ENCODE results near the gene METTL22.

The METTL22 gene

GRCh38 chr16:8621572-8622314 is at the start of gene METTL22:
TSS of gene METTL22 (plus strand) at chr16:8621698. CDS start at chr16:8625666, 3,968 bp downstream.
- Mint-ChIP-seq H3K27ac (peak within 1 kb of the TSS; percentile 97 to 99), H3K9me3 (no peaks in the 10 kb centered on the region), H3K27me3 (peaks cover 18% of the 10 kb centered on the region), H3K4me1 (peaks cover 20% of the 10 kb centered on the region), H3K4me3 (peak within 1 kb of the TSS; percentile 98)
- ATAC-seq, result peak; percentile 95
- peak; percentile 91 to 92 for DNase-seq

GRCh38 chr16:8572063-8572918 is 49.2 kb upstream of the METTL22 start:
- H3K27ac Mint-ChIP-seq, result peak overlapping the region in 1 of 2 donors; percentile 94
- DNase-seq (no peak), ATAC-seq (no peak)
- no peaks in the 10 kb centered on the region for H3K9me3 Mint-ChIP-seq
- H3K4me3 Mint-ChIP-seq, result no peak overlapping the region
- peaks cover 55% of the 10 kb centered on the region for H3K27me3 Mint-ChIP-seq
- peaks cover 5% of the 10 kb centered on the region for H3K4me1 Mint-ChIP-seq

GRCh38 chr16:8572919-8573724 is 48.4 kb upstream of the METTL22 start:
- Mint-ChIP-seq H3K27ac (peak overlapping the region; percentile 94 to 98), H3K4me1 (peaks cover 5% of the 10 kb centered on the region), H3K27me3 (peaks cover 55% of the 10 kb centered on the region), H3K9me3 (no peaks in the 10 kb centered on the region), H3K4me3 (peak overlapping the region; percentile 21 to 35)
- DNase-seq (peak in 1 of 2 donors; percentile 20), ATAC-seq (peak; percentile 52)

- ATAC-seq (no peak), DNase-seq (no peak)
- H3K4me3 Mint-ChIP-seq, result no peak overlapping the region
- peaks cover 42% of the 10 kb centered on the region for H3K27me3 Mint-ChIP-seq
- no peaks in the 10 kb centered on the region for H3K9me3 Mint-ChIP-seq
- peaks cover 5% of the 10 kb centered on the region for H3K4me1 Mint-ChIP-seq
- no peak overlapping the region for H3K27ac Mint-ChIP-seq
Observed at GRCh38 chr16:8575399-8575798, 46.1 kb upstream of the METTL22 start.

- Mint-ChIP-seq H3K4me3 (no peak overlapping the region), H3K9me3 (no peaks in the 10 kb centered on the region), H3K27me3 (peaks cover 41% of the 10 kb centered on the region), H3K27ac (peak overlapping the region in 1 of 2 donors; percentile 5), H3K4me1 (peaks cover 5% of the 10 kb centered on the region)
- ATAC-seq, result no peak
- DNase-seq, result no peak
Observed at GRCh38 chr16:8576141-8577004, 45.1 kb upstream of the METTL22 start.

GRCh38 chr16:8577678-8578304 is 43.7 kb upstream of the METTL22 start:
- no peak overlapping the region for H3K4me3 Mint-ChIP-seq
- H3K27me3 Mint-ChIP-seq, result peaks cover 40% of the 10 kb centered on the region
- H3K9me3 Mint-ChIP-seq, result no peaks in the 10 kb centered on the region
- no peak for DNase-seq
- peaks cover 15% of the 10 kb centered on the region for H3K4me1 Mint-ChIP-seq
- no peak overlapping the region for H3K27ac Mint-ChIP-seq
- ATAC-seq, result no peak

- Mint-ChIP-seq H3K27ac (no peak overlapping the region), H3K9me3 (no peaks in the 10 kb centered on the region), H3K27me3 (peaks cover 31% of the 10 kb centered on the region), H3K4me1 (peaks cover 11% of the 10 kb centered on the region), H3K4me3 (no peak overlapping the region)
- DNase-seq (no peak), ATAC-seq (no peak)
Observed at GRCh38 chr16:8579559-8579958, 41.9 kb upstream of the METTL22 start.

- DNase-seq (no peak), ATAC-seq (no peak)
- Mint-ChIP-seq H3K4me3 (no peak overlapping the region), H3K9me3 (no peaks in the 10 kb centered on the region), H3K4me1 (peaks cover 11% of the 10 kb centered on the region), H3K27me3 (peaks cover 31% of the 10 kb centered on the region), H3K27ac (no peak overlapping the region)
Observed at GRCh38 chr16:8581831-8582580, 39.5 kb upstream of the METTL22 start.

- Mint-ChIP-seq H3K4me1 (peaks cover 11% of the 10 kb centered on the region), H3K27ac (no peak overlapping the region), H3K4me3 (no peak overlapping the region), H3K9me3 (no peaks in the 10 kb centered on the region), H3K27me3 (peaks cover 41% of the 10 kb centered on the region)
- DNase-seq (no peak), ATAC-seq (no peak)
Observed at GRCh38 chr16:8583199-8583598, 38.3 kb upstream of the METTL22 start.

- H3K4me3 Mint-ChIP-seq, result no peak overlapping the region
- peaks cover 41% of the 10 kb centered on the region for H3K27me3 Mint-ChIP-seq
- no peak overlapping the region for H3K27ac Mint-ChIP-seq
- H3K9me3 Mint-ChIP-seq, result no peaks in the 10 kb centered on the region
- peaks cover 11% of the 10 kb centered on the region for H3K4me1 Mint-ChIP-seq
- ATAC-seq, result no peak
- no peak for DNase-seq
Observed at GRCh38 chr16:8583732-8584131, 37.8 kb upstream of the METTL22 start.

- H3K27ac Mint-ChIP-seq, result no peak overlapping the region
- ATAC-seq (no peak), DNase-seq (no peak)
- H3K4me1 Mint-ChIP-seq, result peaks cover 11% of the 10 kb centered on the region
- H3K27me3 Mint-ChIP-seq, result peaks cover 41% of the 10 kb centered on the region
- H3K4me3 Mint-ChIP-seq, result no peak overlapping the region
- H3K9me3 Mint-ChIP-seq, result no peaks in the 10 kb centered on the region
Observed at GRCh38 chr16:8585041-8585440, 36.5 kb upstream of the METTL22 start.

GRCh38 chr16:8585857-8586256 is 35.6 kb upstream of the METTL22 start:
- no peaks in the 10 kb centered on the region for H3K9me3 Mint-ChIP-seq
- ATAC-seq, result no peak
- H3K4me1 Mint-ChIP-seq, result peaks cover 11% of the 10 kb centered on the region
- no peak for DNase-seq
- H3K4me3 Mint-ChIP-seq, result no peak overlapping the region
- peaks cover 41% of the 10 kb centered on the region for H3K27me3 Mint-ChIP-seq
- no peak overlapping the region for H3K27ac Mint-ChIP-seq

GRCh38 chr16:8587065-8587464 is 34.4 kb upstream of the METTL22 start:
- ATAC-seq, result no peak
- DNase-seq, result no peak
- no peaks in the 10 kb centered on the region for H3K9me3 Mint-ChIP-seq
- H3K4me1 Mint-ChIP-seq, result peaks cover 6% of the 10 kb centered on the region
- peaks cover 36% of the 10 kb centered on the region for H3K27me3 Mint-ChIP-seq
- no peak overlapping the region for H3K4me3 Mint-ChIP-seq
- H3K27ac Mint-ChIP-seq, result no peak overlapping the region

- ATAC-seq (no peak), DNase-seq (no peak)
- Mint-ChIP-seq H3K4me1 (no peaks in the 10 kb centered on the region), H3K9me3 (no peaks in the 10 kb centered on the region), H3K27me3 (peaks cover 25% of the 10 kb centered on the region), H3K27ac (no peak overlapping the region), H3K4me3 (no peak overlapping the region)
Observed at GRCh38 chr16:8588682-8589056, 32.8 kb upstream of the METTL22 start.

Measured in stimulated activated naive CD8-positive, alpha-beta T cell treated with anti-CD3 and anti-CD28 coated beads, Interleukin-15, amount 100 ng/mL, for 72 hours (primary cell).